Vagina (tissue), 2 donors: ENCODE data around the gene SLC12A3.

Source experiments
- POLR2AphosphoS5 ChIP-seq, 2 donors: sonication (generic); formaldehyde crosslinking; IDR thresholded peaks; one replicate each; pipeline ENCODE4 v1.9.0; 2017; ENCODE audit warnings: antibody characterized with exemption in 2 of 2, mild to moderate bottlenecking in 2 of 2, low read depth in 1 of 2; ENCODE audit not compliant: insufficient read depth in 1 of 2
- TF ChIP-seq, protein P1 (sequence below), 3 experiments: fragments of 450-650 bp in 2 of 3; fragments of 200-600 bp in 1 of 3; sonication (generic) in 1 of 3; IDR thresholded peaks; one replicate each; pipeline ENCODE4 v1.5.1; 2017 to 2019; ENCODE audit warnings: antibody characterized with exemption in 3 of 3, mild to moderate bottlenecking in 2 of 3, moderate library complexity in 2 of 3

DNA sequence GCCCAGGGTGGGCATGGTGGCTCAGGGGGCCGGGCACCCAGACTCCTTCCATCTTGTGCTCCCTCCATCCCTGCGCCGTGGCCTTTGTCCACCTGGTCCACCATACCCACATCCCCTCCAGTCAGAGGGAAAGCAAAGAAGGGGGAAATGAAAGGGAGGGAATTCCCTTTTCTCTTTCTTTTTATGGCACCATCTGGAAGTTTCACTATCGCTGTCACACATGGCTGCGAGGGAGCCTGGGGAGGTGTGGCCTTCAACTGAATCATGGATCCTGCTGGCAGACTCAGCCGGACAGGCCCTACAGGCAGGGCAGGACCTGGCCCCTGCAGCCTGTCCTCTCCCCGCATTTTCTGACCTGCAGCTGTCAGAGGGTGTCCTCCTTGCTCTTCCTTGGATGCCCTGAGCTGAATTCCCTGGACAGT, 6.2 kb downstream of the SLC12A3 start:
- TF ChIP-seq, protein P1, sequence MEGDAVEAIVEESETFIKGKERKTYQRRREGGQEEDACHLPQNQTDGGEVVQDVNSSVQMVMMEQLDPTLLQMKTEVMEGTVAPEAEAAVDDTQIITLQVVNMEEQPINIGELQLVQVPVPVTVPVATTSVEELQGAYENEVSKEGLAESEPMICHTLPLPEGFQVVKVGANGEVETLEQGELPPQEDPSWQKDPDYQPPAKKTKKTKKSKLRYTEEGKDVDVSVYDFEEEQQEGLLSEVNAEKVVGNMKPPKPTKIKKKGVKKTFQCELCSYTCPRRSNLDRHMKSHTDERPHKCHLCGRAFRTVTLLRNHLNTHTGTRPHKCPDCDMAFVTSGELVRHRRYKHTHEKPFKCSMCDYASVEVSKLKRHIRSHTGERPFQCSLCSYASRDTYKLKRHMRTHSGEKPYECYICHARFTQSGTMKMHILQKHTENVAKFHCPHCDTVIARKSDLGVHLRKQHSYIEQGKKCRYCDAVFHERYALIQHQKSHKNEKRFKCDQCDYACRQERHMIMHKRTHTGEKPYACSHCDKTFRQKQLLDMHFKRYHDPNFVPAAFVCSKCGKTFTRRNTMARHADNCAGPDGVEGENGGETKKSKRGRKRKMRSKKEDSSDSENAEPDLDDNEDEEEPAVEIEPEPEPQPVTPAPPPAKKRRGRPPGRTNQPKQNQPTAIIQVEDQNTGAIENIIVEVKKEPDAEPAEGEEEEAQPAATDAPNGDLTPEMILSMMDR (IDR thresholded peaks at IDR 0.05): no peak
- no peak for TF ChIP-seq POLR2AphosphoS5 (IDR thresholded peaks at IDR 0.05; ENCODE audit: insufficient read depth in 1 of 2, low read depth in 1 of 2)
